Transverse colon (tissue), 4 donors: ENCODE data around the gene CST9.

Experiments used
- CTCF ChIP-seq, 5 experiments: fragments of 200-600 bp in 3 of 5; fragments of 450-650 bp in 2 of 5; sonication (generic) in 3 of 5; IDR thresholded peaks; 1 replicate in 2 of 5; 2 replicates in 3 of 5; pipeline ENCODE4 v1.5.1; 2016 to 2017; ENCODE audit warnings: antibody characterized with exemption in 5 of 5, inconsistent platforms in 3 of 5, mild to moderate bottlenecking in 2 of 5, moderate library complexity in 1 of 5
- POLR2AphosphoS5 ChIP-seq, 3 donors: sonication (generic); formaldehyde crosslinking; IDR thresholded peaks; one replicate each; pipeline ENCODE4 v1.6.1; 2016; ENCODE audit warnings: antibody characterized with exemption in 3 of 3

GRCh38 chr20:23654000-23654399, 48.3 kb upstream of the CST9 start:
- TF ChIP-seq CTCF (IDR thresholded peaks at IDR 0.05), result no peak
- TF ChIP-seq POLR2AphosphoS5 (IDR thresholded peaks at IDR 0.05), result no peak
